Suprapubic skin (tissue), 4 donors: Measurements from ENCODE around the gene MAST4. TPM values are rescaled to one million over a fixed set of nuclear protein-coding genes. Genes with fewer than 3 reads are reported as not detected.

ENCODE experiments used
- DNase-seq, 2 donors: peaks; one replicate each; pipeline ENCODE4 v3.0.0-alpha.2; 2019; ENCODE audit warnings: low spot score in 2 of 2
- H3K27ac ChIP-seq: fragments of 200-600 bp; sonication (generic); one replicate; pipeline ENCODE4 v1.5.1; 2019
- H3K27me3 ChIP-seq: fragments of 200-600 bp; sonication (generic); one replicate; pipeline ENCODE4 v1.5.1; 2019
- H3K36me3 ChIP-seq: fragments of 200-600 bp; sonication (generic); one replicate; pipeline ENCODE4 v1.5.1; 2019
- H3K4me1 ChIP-seq: fragments of 200-600 bp; sonication (generic); one replicate; pipeline ENCODE4 v1.5.1; 2019
- H3K4me3 ChIP-seq: fragments of 200-600 bp; sonication (generic); one replicate; pipeline ENCODE4 v1.5.1; 2019; ENCODE audit warnings: mild to moderate bottlenecking
- H3K9me3 ChIP-seq: fragments of 200-600 bp; sonication (generic); one replicate; pipeline ENCODE4 v1.5.1; 2019
- EP300 ChIP-seq: sonication (generic); formaldehyde crosslinking; IDR thresholded peaks from one replicate; pipeline ENCODE4 v1.6.1; 2017; ENCODE audit warnings: antibody characterized with exemption
- POLR2A ChIP-seq, 2 donors: fragments of 450-650 bp; IDR thresholded peaks; one replicate each; pipeline ENCODE4 v1.6.1; 2017; ENCODE audit warnings: antibody characterized with exemption in 2 of 2, mild to moderate bottlenecking in 2 of 2, moderate library complexity in 2 of 2
- POLR2AphosphoS5 ChIP-seq, 3 donors: sonication (generic); formaldehyde crosslinking; IDR thresholded peaks; one replicate each; pipeline ENCODE4 v1.6.1; 2017; ENCODE audit warnings: antibody characterized with exemption in 3 of 3
- WGBS: methylation state at CpG from one replicate; pipeline ENCODE4 v1.1.5; 2018; 5-methylcytosine and 5-hydroxymethylcytosine counted together
- total RNA-seq, 4 donors: library from RNA; depleted of rRNA; stranded (reverse); fragments of >200 nt; gene quantifications; one replicate each; pipeline ENCODE4 v1.1.0, GENCODE V29; 2016
- TF ChIP-seq, protein P1 (sequence below), 2 donors: fragments of 200-600 bp in 1 of 2; fragments of 450-650 bp in 1 of 2; sonication (generic) in 1 of 2; IDR thresholded peaks; one replicate each; pipeline ENCODE4 v1.5.1; 2016 to 2019; ENCODE audit warnings: antibody characterized with exemption in 2 of 2, mild to moderate bottlenecking in 1 of 2, moderate library complexity in 1 of 2

The MAST4 gene
- total RNA-seq, 4 donors from 2014 or later: 79.2 to 144 (median 98.1) TPM

DNA sequence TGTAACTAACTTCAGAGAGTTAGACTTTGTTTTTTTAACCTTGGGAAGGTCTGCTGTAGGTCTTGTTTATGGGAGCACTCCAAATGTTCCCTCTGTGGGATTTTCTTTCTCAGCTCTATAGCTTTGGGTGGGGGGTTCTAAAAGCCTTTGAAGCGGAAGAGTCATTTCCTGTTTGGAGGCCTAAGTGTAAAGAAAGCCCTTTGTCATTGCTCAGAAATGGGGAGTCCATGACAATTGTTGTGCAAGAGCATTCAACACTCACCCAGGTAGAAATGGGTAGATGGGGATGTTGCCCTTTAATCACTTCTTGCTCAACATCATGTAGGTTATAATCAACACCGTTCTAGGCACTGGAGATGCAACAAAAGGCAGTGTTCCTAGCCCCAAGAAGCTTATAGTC lies 30.3 kb upstream of the MAST4 start:
- H3K27me3 ChIP-seq: no peaks in the 10 kb centered on the region
- H3K36me3 ChIP-seq: no peaks in the 10 kb centered on the region
- no peak for DNase-seq
- no peak overlapping the region for H3K27ac ChIP-seq
- H3K4me3 ChIP-seq: no peak overlapping the region
- 70% methylated on average over 2 of the region's 2 CpGs for WGBS
- no peaks in the 10 kb centered on the region for H3K9me3 ChIP-seq
- TF ChIP-seq EP300: no peak
- no peak for TF ChIP-seq POLR2AphosphoS5 (IDR thresholded peaks at IDR 0.05)
- TF ChIP-seq, protein P1, sequence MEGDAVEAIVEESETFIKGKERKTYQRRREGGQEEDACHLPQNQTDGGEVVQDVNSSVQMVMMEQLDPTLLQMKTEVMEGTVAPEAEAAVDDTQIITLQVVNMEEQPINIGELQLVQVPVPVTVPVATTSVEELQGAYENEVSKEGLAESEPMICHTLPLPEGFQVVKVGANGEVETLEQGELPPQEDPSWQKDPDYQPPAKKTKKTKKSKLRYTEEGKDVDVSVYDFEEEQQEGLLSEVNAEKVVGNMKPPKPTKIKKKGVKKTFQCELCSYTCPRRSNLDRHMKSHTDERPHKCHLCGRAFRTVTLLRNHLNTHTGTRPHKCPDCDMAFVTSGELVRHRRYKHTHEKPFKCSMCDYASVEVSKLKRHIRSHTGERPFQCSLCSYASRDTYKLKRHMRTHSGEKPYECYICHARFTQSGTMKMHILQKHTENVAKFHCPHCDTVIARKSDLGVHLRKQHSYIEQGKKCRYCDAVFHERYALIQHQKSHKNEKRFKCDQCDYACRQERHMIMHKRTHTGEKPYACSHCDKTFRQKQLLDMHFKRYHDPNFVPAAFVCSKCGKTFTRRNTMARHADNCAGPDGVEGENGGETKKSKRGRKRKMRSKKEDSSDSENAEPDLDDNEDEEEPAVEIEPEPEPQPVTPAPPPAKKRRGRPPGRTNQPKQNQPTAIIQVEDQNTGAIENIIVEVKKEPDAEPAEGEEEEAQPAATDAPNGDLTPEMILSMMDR (IDR thresholded peaks at IDR 0.05): no peak
- TF ChIP-seq POLR2A (IDR thresholded peaks at IDR 0.05): no peak
- H3K4me1 ChIP-seq: no peaks in the 10 kb centered on the region

DNA sequence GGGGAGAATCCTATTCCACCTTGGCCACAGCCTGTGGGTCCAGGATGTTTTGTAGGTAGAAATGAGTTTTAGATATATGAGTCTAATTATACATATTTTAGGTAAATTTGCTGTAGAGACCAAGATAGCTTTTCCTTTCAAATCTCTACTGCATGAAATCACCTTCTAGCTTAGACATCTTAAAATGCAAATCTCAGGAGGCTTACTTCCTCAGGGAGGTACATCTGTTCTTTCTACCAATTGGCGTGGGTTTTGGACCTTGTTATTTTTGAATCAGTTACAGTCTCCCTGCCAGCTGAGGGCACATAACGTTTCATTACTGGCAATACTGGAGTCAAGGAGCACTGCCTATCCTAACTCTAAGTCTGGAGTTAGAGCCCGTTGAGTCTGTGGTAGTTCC lies 28.7 kb upstream of the MAST4 start:
- Histone ChIP-seq H3K9me3 (no peaks in the 10 kb centered on the region), H3K27ac (no peak overlapping the region), H3K36me3 (no peaks in the 10 kb centered on the region), H3K27me3 (no peaks in the 10 kb centered on the region), H3K4me3 (no peak overlapping the region), H3K4me1 (no peaks in the 10 kb centered on the region)
- no peak for DNase-seq
- TF ChIP-seq, protein P1 (IDR thresholded peaks at IDR 0.05): no peak
- TF ChIP-seq POLR2AphosphoS5 (IDR thresholded peaks at IDR 0.05) (no peak), EP300 (no peak), POLR2A (IDR thresholded peaks at IDR 0.05) (no peak)
- WGBS: 69% methylated on average over 3 of the region's 3 CpGs

DNA sequence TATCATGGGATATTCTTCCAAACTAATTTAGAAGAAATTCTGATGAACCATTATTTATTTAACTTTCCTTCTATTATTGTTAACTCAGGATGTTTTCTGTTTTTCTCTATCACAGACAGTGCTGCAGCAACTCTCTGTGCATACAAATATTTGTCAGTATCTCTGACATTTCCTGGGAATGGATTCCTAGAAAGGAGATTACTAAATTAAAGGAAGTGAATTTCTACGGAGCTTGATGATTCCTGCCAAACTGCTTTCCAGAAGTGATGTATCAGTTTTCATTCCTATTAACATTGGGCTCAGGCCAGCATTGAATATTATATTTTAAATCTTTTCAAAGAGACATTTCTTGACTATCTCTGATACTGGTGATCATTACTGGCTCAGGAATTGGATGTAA lies 26.0 kb upstream of the MAST4 start:
- TF ChIP-seq EP300 (no peak), POLR2AphosphoS5 (IDR thresholded peaks at IDR 0.05) (no peak), POLR2A (IDR thresholded peaks at IDR 0.05) (no peak)
- TF ChIP-seq, protein P1 (IDR thresholded peaks at IDR 0.05): no peak
- Histone ChIP-seq H3K27me3 (no peaks in the 10 kb centered on the region), H3K4me3 (no peak overlapping the region), H3K4me1 (no peaks in the 10 kb centered on the region), H3K27ac (no peak overlapping the region), H3K9me3 (no peaks in the 10 kb centered on the region), H3K36me3 (no peaks in the 10 kb centered on the region)
- WGBS: 19% methylated on average over 1 of the region's 1 CpG
- DNase-seq: no peak

DNA sequence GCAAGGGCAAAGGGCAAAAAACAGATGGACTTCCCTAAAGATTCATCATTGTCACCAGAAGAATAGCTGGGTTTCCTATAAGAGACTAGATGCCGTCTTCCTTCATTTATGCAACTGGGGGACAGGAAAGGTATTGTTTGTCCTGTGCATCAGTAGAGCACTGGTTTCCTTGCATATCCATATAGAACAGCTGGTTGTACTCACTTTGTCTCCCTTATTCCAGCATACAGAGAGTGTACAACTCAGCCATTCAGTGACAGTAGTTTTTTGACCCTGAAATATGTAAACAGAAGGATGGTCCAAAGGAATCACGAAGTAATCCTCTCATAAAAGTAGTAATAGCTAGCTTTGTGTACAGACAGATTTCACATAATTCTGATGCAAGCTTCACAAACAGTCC lies 22.5 kb upstream of the MAST4 start:
- H3K27ac ChIP-seq: no peak overlapping the region
- no peaks in the 10 kb centered on the region for H3K36me3 ChIP-seq
- WGBS: 57% methylated on average over 2 of the region's 2 CpGs
- TF ChIP-seq, protein P1 (IDR thresholded peaks at IDR 0.05): no peak
- no peak for TF ChIP-seq POLR2AphosphoS5 (IDR thresholded peaks at IDR 0.05)
- no peak for TF ChIP-seq POLR2A (IDR thresholded peaks at IDR 0.05)
- no peak for TF ChIP-seq EP300
- H3K9me3 ChIP-seq: no peaks in the 10 kb centered on the region
- no peaks in the 10 kb centered on the region for H3K27me3 ChIP-seq
- no peak overlapping the region for H3K4me3 ChIP-seq
- no peak for DNase-seq
- H3K4me1 ChIP-seq: no peaks in the 10 kb centered on the region

DNA sequence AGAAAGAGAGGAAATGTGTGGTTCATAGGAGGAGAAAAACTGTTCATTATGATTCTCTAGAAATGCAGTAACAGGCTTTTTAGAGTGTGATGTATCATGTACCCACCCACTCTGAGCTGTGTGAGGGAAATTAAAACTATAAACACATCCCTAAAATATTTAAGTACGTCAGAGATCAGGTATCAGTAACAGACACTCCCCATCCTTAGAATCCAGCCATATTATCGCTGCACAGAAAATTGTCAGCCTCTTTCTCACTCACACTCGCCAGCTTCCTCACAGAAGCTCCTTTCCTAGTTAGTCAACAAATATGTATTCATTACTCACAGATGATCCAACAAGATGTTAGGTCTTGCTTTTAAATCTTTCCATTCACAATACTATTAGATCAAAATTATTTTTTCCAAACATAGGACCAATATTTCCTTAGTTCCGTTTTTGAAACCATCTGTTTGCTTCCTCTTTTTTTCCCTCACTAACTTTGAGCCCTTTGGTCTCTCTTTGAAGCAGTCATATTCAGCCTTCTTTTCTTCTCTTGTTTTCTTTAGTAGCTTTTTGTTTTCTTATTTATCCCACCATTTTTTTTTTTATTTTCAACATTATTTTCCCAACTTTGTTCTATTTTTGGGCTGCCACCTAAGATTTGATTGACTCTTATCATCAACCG lies 13.6 kb upstream of the MAST4 start:
- Histone ChIP-seq H3K27me3 (no peaks in the 10 kb centered on the region), H3K9me3 (no peaks in the 10 kb centered on the region), H3K36me3 (no peaks in the 10 kb centered on the region), H3K27ac (no peak overlapping the region), H3K4me3 (no peak overlapping the region), H3K4me1 (no peaks in the 10 kb centered on the region)
- no peak for DNase-seq
- WGBS: 62% methylated on average over 5 of the region's 5 CpGs
- TF ChIP-seq EP300 (no peak), POLR2AphosphoS5 (IDR thresholded peaks at IDR 0.05) (no peak), POLR2A (IDR thresholded peaks at IDR 0.05) (no peak)
- TF ChIP-seq, protein P1 (IDR thresholded peaks at IDR 0.05): no peak
